GM13977 (cell line): Measurements from ENCODE around the gene C16orf96.

Experiments used
- DNase-seq: peaks from one replicate; pipeline ENCODE4 v3.0.0; 2012; ENCODE audit warnings: low spot score
- CTCF ChIP-seq: IDR thresholded peaks from 2 replicates; pipeline ENCODE4 v1.5.1; 2012; ENCODE audit warnings: mild to moderate bottlenecking, control low read depth; ENCODE audit not compliant: insufficient read depth; ENCODE audit errors: extremely low read depth, missing control alignments
- in situ Hi-C: fragments of 300-500 bp; cut with MboI; formaldehyde crosslinking; loops from one replicate; pipeline ENCODE4 v1.12.0; 2022; ENCODE audit warnings: low sequenced_read_pairs, low pct_unique_long_range_greater_than_20kb, mixed read lengths, inconsistent platforms; ENCODE audit not compliant: unreplicated experiment

C16orf96 gene

DNA sequence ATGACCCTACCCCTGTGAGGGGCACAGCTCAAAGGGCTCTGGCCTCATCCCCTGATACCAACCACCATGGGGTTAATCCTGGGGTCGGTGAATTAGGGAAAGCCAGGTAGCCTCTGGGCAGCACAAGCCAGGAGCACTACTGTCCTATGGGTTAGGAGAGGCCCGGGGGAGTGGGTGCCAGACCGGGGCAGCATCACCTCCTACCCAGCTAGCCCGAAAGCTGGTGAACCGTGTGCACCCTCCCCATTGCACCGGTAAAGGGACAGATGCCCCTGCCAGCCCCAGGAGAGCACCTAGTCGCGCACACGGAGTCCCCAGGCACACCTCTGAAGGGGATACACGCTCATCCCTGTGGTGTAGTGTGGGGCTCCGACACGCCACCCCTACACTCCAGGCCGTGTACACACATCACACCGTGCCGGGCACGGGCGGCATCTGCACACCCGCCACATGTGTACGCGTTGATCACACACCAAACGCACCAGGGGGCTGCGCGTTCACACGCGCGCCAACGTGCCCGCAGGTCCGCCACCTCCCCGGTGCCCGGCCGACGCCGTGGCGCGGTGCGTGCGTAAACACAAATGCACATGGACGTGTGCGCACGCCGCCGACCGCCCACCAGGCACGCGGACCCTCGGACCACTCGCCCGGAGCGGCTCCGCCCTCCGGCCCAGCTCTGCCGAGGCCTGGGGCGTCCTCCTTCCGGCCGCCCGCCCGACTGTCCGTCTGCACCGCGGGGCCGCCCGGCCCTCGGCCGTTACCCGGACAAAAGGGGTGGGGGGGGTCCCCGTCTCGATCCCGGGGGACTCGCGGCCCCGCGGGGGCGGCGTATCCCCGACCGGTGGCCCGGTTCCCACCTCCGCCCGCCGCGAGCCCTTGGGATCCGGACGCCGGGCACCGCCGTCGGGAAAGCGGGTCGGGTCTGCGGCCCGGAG, 57.8 kb downstream of the C16orf96 start:
- TF ChIP-seq CTCF = no peak
- DNase-seq = peak; percentile 76
- in situ Hi-C loops = no loop called here

DNA sequence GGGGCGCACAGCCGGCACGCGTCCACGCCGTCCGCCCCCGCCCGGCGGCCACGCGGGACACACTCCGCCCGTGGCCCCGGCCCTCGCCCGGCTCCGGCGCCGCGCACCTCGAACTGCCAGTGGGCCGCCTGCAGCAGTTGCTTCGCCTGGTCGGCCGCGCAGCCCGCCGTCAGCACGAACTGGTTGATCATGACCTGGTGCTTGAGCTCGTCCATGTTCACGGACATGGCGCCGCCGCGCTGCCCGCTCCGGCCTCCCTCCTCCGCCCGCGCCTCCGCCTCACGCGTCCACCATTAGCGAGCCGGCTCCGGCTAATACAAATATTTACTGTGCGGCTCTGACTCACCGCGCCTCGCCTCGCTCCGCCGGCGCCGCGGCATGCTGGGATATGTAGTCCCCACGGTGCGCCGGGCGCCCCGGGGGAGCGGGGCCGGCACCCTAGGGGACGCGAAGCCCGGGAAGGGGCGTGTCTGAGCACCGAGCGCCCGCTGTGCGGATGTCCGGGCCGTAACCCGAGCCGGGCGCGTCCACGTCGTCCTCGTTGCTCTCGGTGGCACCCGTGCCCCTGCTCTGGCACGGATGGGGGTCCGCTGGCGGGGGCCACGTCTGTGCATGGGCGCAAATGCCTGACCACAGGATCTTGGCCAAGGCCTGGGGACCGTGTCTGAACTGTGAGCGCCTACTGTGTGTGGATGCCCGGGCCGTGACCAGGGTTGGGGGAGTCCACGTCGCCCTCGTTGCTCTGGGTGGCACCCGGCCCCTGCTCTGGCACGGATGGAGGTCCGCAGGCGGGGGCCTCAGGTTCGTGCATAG, 58.6 kb downstream of the C16orf96 start, which contains the start of gene UBALD1:
Gene UBALD1 (minus strand): TSS at position 318 of the 813 bp plus-strand sequence. CDS start 91 bp downstream, at position 227.
- TF ChIP-seq CTCF = no peak
- DNase-seq = peak; percentile 97
- in situ Hi-C loops = no loop called here

DNA sequence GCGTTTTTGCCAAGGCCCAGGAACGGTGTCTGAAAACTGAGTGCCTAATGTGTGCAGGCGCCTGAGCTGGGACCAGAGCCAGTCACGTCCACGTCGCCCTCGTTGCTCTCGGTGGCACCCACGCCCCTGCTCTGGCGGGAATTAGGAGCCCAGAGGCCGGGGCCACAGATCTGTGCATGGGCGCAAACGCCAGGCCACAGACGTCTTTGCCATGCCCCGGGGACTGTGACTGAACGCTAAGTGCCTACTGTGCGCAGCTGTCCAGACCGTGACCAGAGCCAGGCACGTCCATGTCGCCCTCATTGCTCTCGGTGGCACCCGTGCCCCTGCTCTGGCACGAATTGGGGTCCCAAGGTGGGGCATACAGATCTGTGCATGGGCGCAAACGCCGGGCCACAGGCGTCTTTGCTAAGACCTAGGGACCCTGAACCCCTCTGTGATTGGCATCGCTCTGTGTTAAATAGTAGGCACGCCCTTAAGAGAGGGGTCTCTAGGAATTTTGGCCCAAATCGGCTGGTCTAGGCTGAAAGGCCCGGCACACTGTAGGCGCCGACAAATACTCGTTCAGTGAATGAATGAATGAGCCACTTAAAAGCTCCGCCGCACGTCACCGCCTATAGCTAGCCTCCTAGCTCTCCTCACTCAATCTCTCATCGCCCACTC, 59.4 kb downstream of the C16orf96 start:
- in situ Hi-C loops = no loop called here
- no peak for DNase-seq

GRCh38 chr16:4616047-4616811, 60.1 kb downstream of the C16orf96 start:
- DNase-seq = peak; percentile 99
- in situ Hi-C loops = no loop called here
- TF ChIP-seq CTCF = peak; percentile 63

More for the DNA sequence above, 59.4 kb downstream of the C16orf96 start:
- no peak for TF ChIP-seq CTCF

- no peak for DNase-seq
- TF ChIP-seq CTCF = no peak
- in situ Hi-C loops = no loop called here
Observed at GRCh38 chr16:4617880-4618279, 61.7 kb downstream of the C16orf96 start.
